ENCODE measurements around the gene ACKR3.

GRCh38 chr2:236547725-236548124 is 21.9 kb upstream of the ACKR3 start:
- TF ChIP-seq CTCF (conservative IDR thresholded peaks at IDR 0.05; ENCODE audit: low read length) (no peak), EZH2phosphoT487 (IDR thresholded peaks at IDR 0.05; ENCODE audit: borderline replicate concordance) (no peak)
